ENCODE measurements around the gene HMCN2. TPM values are rescaled to one million over a fixed set of nuclear protein-coding genes. Genes with fewer than 3 reads are reported as not detected.

Gene HMCN2
- total RNA-seq, 2 experiments from 2014 or later, result not detected

- H3K27me3 Mint-ChIP-seq, result no peaks in the 10 kb centered on the region
- no peak overlapping the region for H3K4me3 Mint-ChIP-seq
- H3K4me1 Mint-ChIP-seq, result peaks cover 13% of the 10 kb centered on the region
- ChIA-PET POLR2A (no interaction called here), CTCF (interaction anchor here (1.1 kb wide), 1 partner anchor 9 kb away, joined by 3 read pairs; no protein-coding TSS in a partner anchor)
- H3K27ac Mint-ChIP-seq, result no peak overlapping the region
- DNase-seq, result no peak
- no peaks in the 10 kb centered on the region for H3K36me3 Mint-ChIP-seq (ENCODE audit: low read depth)
- H3K9me3 Mint-ChIP-seq, result no peaks in the 10 kb centered on the region
Observed at GRCh38 chr9:130234340-130235260, 31.0 kb upstream of the HMCN2 start.

GRCh38 chr9:130235558-130236435 is 29.8 kb upstream of the HMCN2 start:
- no peaks in the 10 kb centered on the region for H3K27me3 Mint-ChIP-seq
- H3K36me3 Mint-ChIP-seq (ENCODE audit: low read depth), result no peaks in the 10 kb centered on the region
- peaks cover 25% of the 10 kb centered on the region for H3K4me1 Mint-ChIP-seq
- no peak overlapping the region for H3K4me3 Mint-ChIP-seq
- H3K9me3 Mint-ChIP-seq, result no peaks in the 10 kb centered on the region
- ChIA-PET CTCF (interaction anchor here (0.5 to 1.5 kb wide), 12 partner anchors 8 to 190 kb away, joined by 3 to 7 read pairs (median 3); no protein-coding TSS in a partner anchor), POLR2A (no interaction called here)
- peak; percentile 67 for DNase-seq
- H3K27ac Mint-ChIP-seq, result no peak overlapping the region

- Mint-ChIP-seq H3K27me3 (no peaks in the 10 kb centered on the region), H3K36me3 (ENCODE audit: low read depth) (no peaks in the 10 kb centered on the region), H3K9me3 (no peaks in the 10 kb centered on the region), H3K4me3 (no peak overlapping the region), H3K4me1 (peaks cover 28% of the 10 kb centered on the region), H3K27ac (no peak overlapping the region)
- ChIA-PET POLR2A (no interaction called here), CTCF (interaction anchor here (0.6 to 1.5 kb wide), 9 partner anchors 9 to 131 kb away, joined by 3 to 7 read pairs (median 3); no protein-coding TSS in a partner anchor)
- DNase-seq, result no peak
Observed at GRCh38 chr9:130236436-130236985, 29.0 kb upstream of the HMCN2 start.

- Mint-ChIP-seq H3K36me3 (ENCODE audit: low read depth) (no peaks in the 10 kb centered on the region), H3K4me3 (no peak overlapping the region), H3K4me1 (peaks cover 28% of the 10 kb centered on the region), H3K27me3 (no peaks in the 10 kb centered on the region), H3K9me3 (no peaks in the 10 kb centered on the region), H3K27ac (no peak overlapping the region)
- POLR2A ChIA-PET, result no interaction called here
- no peak for DNase-seq
- CTCF ChIA-PET, result interaction anchor here (0.7 to 1.5 kb wide), 2 partner anchors 80 to 130 kb away, joined by 3 to 7 read pairs; no protein-coding TSS in a partner anchor
Observed at GRCh38 chr9:130237076-130237475, 28.5 kb upstream of the HMCN2 start.

- Mint-ChIP-seq H3K36me3 (ENCODE audit: low read depth) (no peaks in the 10 kb centered on the region), H3K27me3 (no peaks in the 10 kb centered on the region), H3K4me1 (peaks cover 32% of the 10 kb centered on the region), H3K27ac (no peak overlapping the region), H3K4me3 (no peak overlapping the region), H3K9me3 (no peaks in the 10 kb centered on the region)
- DNase-seq, result no peak
- POLR2A ChIA-PET, result no interaction called here
- CTCF ChIA-PET, result interaction anchor here (0.5 to 1.0 kb wide), 3 partner anchors 20 to 1144 kb away, joined by 3 read pairs; no protein-coding TSS in a partner anchor
Observed at GRCh38 chr9:130237763-130238524, 27.6 kb upstream of the HMCN2 start.

- peaks cover 36% of the 10 kb centered on the region for H3K4me1 Mint-ChIP-seq
- H3K4me3 Mint-ChIP-seq, result no peak overlapping the region
- DNase-seq, result no peak
- no peak overlapping the region for H3K27ac Mint-ChIP-seq
- POLR2A ChIA-PET, result no interaction called here
- H3K9me3 Mint-ChIP-seq, result no peaks in the 10 kb centered on the region
- no peaks in the 10 kb centered on the region for H3K27me3 Mint-ChIP-seq
- H3K36me3 Mint-ChIP-seq (ENCODE audit: low read depth), result no peaks in the 10 kb centered on the region
- CTCF ChIA-PET, result interaction anchor here (1.2 to 1.3 kb wide), 2 partner anchors 13 to 16 kb away, joined by 4 to 5 read pairs; no protein-coding TSS in a partner anchor
Observed at GRCh38 chr9:130239363-130239695, 26.2 kb upstream of the HMCN2 start.

GRCh38 chr9:130239741-130240241 is 25.8 kb upstream of the HMCN2 start:
- no peak for DNase-seq
- no peaks in the 10 kb centered on the region for H3K27me3 Mint-ChIP-seq
- no peaks in the 10 kb centered on the region for H3K36me3 Mint-ChIP-seq (ENCODE audit: low read depth)
- POLR2A ChIA-PET, result no interaction called here
- no peak overlapping the region for H3K4me3 Mint-ChIP-seq
- peaks cover 36% of the 10 kb centered on the region for H3K4me1 Mint-ChIP-seq
- CTCF ChIA-PET, result interaction anchor here (1.2 to 1.3 kb wide), 2 partner anchors 13 to 16 kb away, joined by 4 to 5 read pairs; no protein-coding TSS in a partner anchor
- no peaks in the 10 kb centered on the region for H3K9me3 Mint-ChIP-seq
- H3K27ac Mint-ChIP-seq, result no peak overlapping the region

GRCh38 chr9:130240410-130241197 is 25.0 kb upstream of the HMCN2 start:
- no peak overlapping the region for H3K4me3 Mint-ChIP-seq
- H3K4me1 Mint-ChIP-seq, result peaks cover 36% of the 10 kb centered on the region
- H3K36me3 Mint-ChIP-seq (ENCODE audit: low read depth), result no peaks in the 10 kb centered on the region
- ChIA-PET CTCF (interaction anchor here (0.8 to 2.7 kb wide), 5 partner anchors 12 to 132 kb away, joined by 3 to 9 read pairs (median 4); no protein-coding TSS in a partner anchor), POLR2A (no interaction called here)
- DNase-seq, result peak; percentile 40
- H3K27me3 Mint-ChIP-seq, result no peaks in the 10 kb centered on the region
- peak overlapping the region; percentile 51 for H3K27ac Mint-ChIP-seq
- no peaks in the 10 kb centered on the region for H3K9me3 Mint-ChIP-seq

GRCh38 chr9:130241198-130241535 is 24.4 kb upstream of the HMCN2 start:
- ChIA-PET POLR2A (no interaction called here), CTCF (interaction anchor here (0.8 to 2.7 kb wide), 4 partner anchors 11 to 132 kb away, joined by 3 to 9 read pairs (median 3); no protein-coding TSS in a partner anchor)
- no peak for DNase-seq
- no peaks in the 10 kb centered on the region for H3K27me3 Mint-ChIP-seq
- H3K9me3 Mint-ChIP-seq, result no peaks in the 10 kb centered on the region
- H3K4me1 Mint-ChIP-seq, result peaks cover 33% of the 10 kb centered on the region
- H3K36me3 Mint-ChIP-seq (ENCODE audit: low read depth), result no peaks in the 10 kb centered on the region
- H3K4me3 Mint-ChIP-seq, result no peak overlapping the region
- H3K27ac Mint-ChIP-seq, result no peak overlapping the region

- Mint-ChIP-seq H3K4me3 (no peak overlapping the region), H3K27me3 (no peaks in the 10 kb centered on the region), H3K36me3 (ENCODE audit: low read depth) (no peaks in the 10 kb centered on the region), H3K27ac (no peak overlapping the region), H3K4me1 (peaks cover 26% of the 10 kb centered on the region), H3K9me3 (no peaks in the 10 kb centered on the region)
- ChIA-PET CTCF (interaction anchor here (0.6 to 2.7 kb wide), 11 partner anchors 9 to 244 kb away, joined by 3 to 9 read pairs (median 3); no protein-coding TSS in a partner anchor), POLR2A (interaction anchor here (0.6 kb wide), 1 partner anchor 37 kb away, joined by 5 read pairs; no protein-coding TSS in a partner anchor)
- no peak for DNase-seq
Observed at GRCh38 chr9:130242270-130243014, 23.1 kb upstream of the HMCN2 start.

All from activated CD4-positive, alpha-beta T cell treated with anti-CD3 and anti-CD28 coated beads, Interleukin-2, amount 10 ng/mL, durations not matched to agents 7 days and 5 days (primary cell).